Right lobe of liver (tissue), 4 donors: ENCODE data around the gene LOXL1.

Experiments used
- POLR2A ChIP-seq: fragments of 450-650 bp; IDR thresholded peaks from one replicate; pipeline ENCODE4 v1.6.1; 2017; ENCODE audit warnings: antibody characterized with exemption, mild to moderate bottlenecking
- TF ChIP-seq, protein P1 (sequence below), 4 donors: fragments of 200-600 bp in 3 of 4; fragments of 450-650 bp in 1 of 4; IDR thresholded peaks; one replicate each; pipeline versions ENCODE4 v1.5.1 to v1.8.0; 2016 to 2022; ENCODE audit warnings: antibody characterized with exemption in 4 of 4, mild to moderate bottlenecking in 2 of 4
- donor health status: DM: no; HTN: no; CAD: no.
- donor health status: DM: no; HTN: no; CAD: no.
- donor health status: DM: no; HTN: yes; CAD: no.

DNA sequence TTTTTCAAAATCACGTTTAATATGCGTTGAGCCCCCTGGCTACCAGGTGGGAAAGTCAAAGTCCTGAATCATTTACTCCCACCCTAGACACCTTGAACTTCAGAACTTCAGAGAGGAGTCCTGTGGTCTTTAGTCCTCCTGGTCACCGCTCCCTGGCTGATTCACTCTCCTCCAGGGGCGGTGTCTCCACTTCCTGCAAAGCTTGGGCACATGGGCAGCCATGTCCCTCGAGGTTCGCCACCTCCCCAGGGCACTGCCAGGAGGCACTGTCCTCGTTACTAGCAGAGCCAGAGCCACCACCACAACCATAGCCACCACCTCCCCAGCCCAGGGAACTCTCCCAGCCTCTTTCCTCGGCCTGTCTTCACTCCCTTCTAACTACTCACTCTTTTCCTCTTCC is 31.0 kb downstream of the LOXL1 start:
- no peak for TF ChIP-seq POLR2A
- TF ChIP-seq, protein P1, sequence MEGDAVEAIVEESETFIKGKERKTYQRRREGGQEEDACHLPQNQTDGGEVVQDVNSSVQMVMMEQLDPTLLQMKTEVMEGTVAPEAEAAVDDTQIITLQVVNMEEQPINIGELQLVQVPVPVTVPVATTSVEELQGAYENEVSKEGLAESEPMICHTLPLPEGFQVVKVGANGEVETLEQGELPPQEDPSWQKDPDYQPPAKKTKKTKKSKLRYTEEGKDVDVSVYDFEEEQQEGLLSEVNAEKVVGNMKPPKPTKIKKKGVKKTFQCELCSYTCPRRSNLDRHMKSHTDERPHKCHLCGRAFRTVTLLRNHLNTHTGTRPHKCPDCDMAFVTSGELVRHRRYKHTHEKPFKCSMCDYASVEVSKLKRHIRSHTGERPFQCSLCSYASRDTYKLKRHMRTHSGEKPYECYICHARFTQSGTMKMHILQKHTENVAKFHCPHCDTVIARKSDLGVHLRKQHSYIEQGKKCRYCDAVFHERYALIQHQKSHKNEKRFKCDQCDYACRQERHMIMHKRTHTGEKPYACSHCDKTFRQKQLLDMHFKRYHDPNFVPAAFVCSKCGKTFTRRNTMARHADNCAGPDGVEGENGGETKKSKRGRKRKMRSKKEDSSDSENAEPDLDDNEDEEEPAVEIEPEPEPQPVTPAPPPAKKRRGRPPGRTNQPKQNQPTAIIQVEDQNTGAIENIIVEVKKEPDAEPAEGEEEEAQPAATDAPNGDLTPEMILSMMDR (IDR thresholded peaks at IDR 0.05) = no peak
